ENCODE data around the gene RFTN1.

The RFTN1 gene

GRCh38 chr3:16273867-16274266 lies 239.6 kb downstream of the RFTN1 start:
- in situ Hi-C loops (cut with MboI; ENCODE audit: low pct_unique_long_range_greater_than_20kb, low sequenced_read_pairs, unreplicated experiment), result no loop called here
- no peak for DNase-seq (ENCODE audit: low spot score)
- TF ChIP-seq CTCF (IDR thresholded peaks at IDR 0.05; ENCODE audit: extremely low read depth, insufficient read depth, missing control alignments), result no peak

- no peak for DNase-seq (ENCODE audit: low spot score)
- in situ Hi-C loops (cut with MboI; ENCODE audit: low pct_unique_long_range_greater_than_20kb, low sequenced_read_pairs, unreplicated experiment), result no loop called here
- TF ChIP-seq CTCF (IDR thresholded peaks at IDR 0.05; ENCODE audit: extremely low read depth, insufficient read depth, missing control alignments), result no peak
Observed at GRCh38 chr3:16272588-16272987, 240.9 kb downstream of the RFTN1 start.

- in situ Hi-C loops (cut with MboI; ENCODE audit: low pct_unique_long_range_greater_than_20kb, low sequenced_read_pairs, unreplicated experiment), result no loop called here
- no peak for DNase-seq (ENCODE audit: low spot score)
- no peak for TF ChIP-seq CTCF (IDR thresholded peaks at IDR 0.05; ENCODE audit: extremely low read depth, insufficient read depth, missing control alignments)
Observed at GRCh38 chr3:16270855-16271254, 242.6 kb downstream of the RFTN1 start.

GRCh38 chr3:16266714-16267113 lies 246.8 kb downstream of the RFTN1 start:
- in situ Hi-C loops (cut with MboI; ENCODE audit: low pct_unique_long_range_greater_than_20kb, low sequenced_read_pairs, unreplicated experiment), result no loop called here
- DNase-seq (ENCODE audit: low spot score), result no peak
- TF ChIP-seq CTCF (IDR thresholded peaks at IDR 0.05; ENCODE audit: extremely low read depth, insufficient read depth, missing control alignments), result no peak

All from GM13977 (cell line).